ENCODE data around the gene A3GALT2. TPM values are rescaled to one million over a fixed set of nuclear protein-coding genes. Genes with fewer than 3 reads are reported as not detected.
"Not testable (repeated sequence)": the region's sequence is repeated elsewhere in the genome, so short reads cannot be mapped to it uniquely, and the experiment has no call there.

The A3GALT2 gene
- total RNA-seq, 4 donors from 2014 or later: 0.58 TPM; not detected in 3

GRCh38 chr1:33295450-33296081 lies 25.3 kb downstream of the A3GALT2 start:
- intact Hi-C loops (cut with DNase I; ENCODE audit: low total_unique reads): loop anchor here (5.0 kb wide), 2 partner anchors 72 to 177 kb away; partner anchors contain the start of gene ZSCAN20
- Histone ChIP-seq H3K4me3 (no peak overlapping the region), H3K36me3 (no peaks in the 10 kb centered on the region), H3K9me3 (no peaks in the 10 kb centered on the region), H3K4me1 (peaks cover 0 to 2% of the 10 kb centered on the region in 2 donors), H3K27me3 (no peaks in the 10 kb centered on the region), H3K27ac (peak overlapping the region; percentile 16 to 20)
- TF ChIP-seq CTCF (IDR thresholded peaks at IDR 0.05) (peak; percentile 94 to 99 (median 96)), POLR2A (IDR thresholded peaks at IDR 0.05) (no peak)
- DNase-seq: peak; percentile 87 to 88

GRCh38 chr1:33295023-33295422 lies 25.9 kb downstream of the A3GALT2 start:
- intact Hi-C loops (cut with DNase I; ENCODE audit: low total_unique reads): loop anchor here (5.0 kb wide), 2 partner anchors 72 to 177 kb away; partner anchors contain the start of gene ZSCAN20

GRCh38 chr1:33294071-33295010 lies 26.6 kb downstream of the A3GALT2 start:
- H3K27ac ChIP-seq: peak overlapping the region in 1 of 2 donors; percentile 10
- intact Hi-C loops (cut with DNase I; ENCODE audit: low total_unique reads): loop anchor here (5.0 kb wide), 2 partner anchors 73 to 178 kb away; partner anchors contain the start of gene ZSCAN20
- TF ChIP-seq POLR2A (IDR thresholded peaks at IDR 0.05) (no peak), CTCF (IDR thresholded peaks at IDR 0.05) (no peak)
- H3K36me3 ChIP-seq: no peaks in the 10 kb centered on the region
- no peak overlapping the region for H3K4me3 ChIP-seq
- peaks cover 0 to under 1% of the 10 kb centered on the region in 2 donors for H3K4me1 ChIP-seq
- no peak for DNase-seq
- no peaks in the 10 kb centered on the region for H3K9me3 ChIP-seq
- no peaks in the 10 kb centered on the region for H3K27me3 ChIP-seq

More at GRCh38 chr1:33295023-33295422, 25.9 kb downstream of the A3GALT2 start:
- no peak for DNase-seq
- H3K9me3 ChIP-seq: no peaks in the 10 kb centered on the region
- H3K36me3 ChIP-seq: no peaks in the 10 kb centered on the region
- H3K4me3 ChIP-seq: no peak overlapping the region
- peak overlapping the region; percentile 10 to 16 for H3K27ac ChIP-seq
- H3K27me3 ChIP-seq: no peaks in the 10 kb centered on the region
- TF ChIP-seq POLR2A (IDR thresholded peaks at IDR 0.05): no peak
- TF ChIP-seq CTCF (IDR thresholded peaks at IDR 0.05): no peak
- no peaks in the 10 kb centered on the region for H3K4me1 ChIP-seq

DNA sequence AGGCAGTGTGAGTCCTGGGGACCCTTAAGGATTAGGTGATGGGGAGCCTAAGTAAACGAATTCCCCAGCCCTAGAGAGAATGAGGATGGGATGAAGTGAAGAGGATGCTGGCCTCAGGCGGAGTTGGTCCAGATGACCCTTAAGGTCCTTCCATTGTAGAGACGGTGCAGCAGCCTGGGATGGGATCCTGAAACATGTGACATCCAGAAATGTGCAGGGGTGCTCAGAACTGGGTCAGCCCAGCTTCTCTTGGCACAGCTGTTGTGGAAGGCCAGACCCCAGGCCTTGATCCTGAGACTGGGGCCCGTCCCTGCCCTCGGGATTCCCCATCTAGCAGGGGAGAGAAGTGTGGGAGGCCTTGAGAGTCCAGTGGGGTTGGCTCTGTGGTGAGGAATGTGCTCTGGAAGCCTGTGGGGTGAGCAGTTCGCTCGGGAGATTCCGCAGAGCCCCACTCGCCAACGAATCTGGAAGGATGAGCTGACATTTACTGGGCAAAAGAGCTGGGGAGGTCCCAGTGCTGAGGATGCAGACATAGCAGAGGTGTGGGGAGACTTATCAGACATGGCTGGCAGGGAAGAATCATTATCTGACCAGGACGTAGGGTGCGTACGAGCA lies 28.1 kb downstream of the A3GALT2 start:
- intact Hi-C loops (cut with DNase I; ENCODE audit: low total_unique reads): no loop called here
- peak in 1 of 2 donors; percentile 47 for DNase-seq
- Histone ChIP-seq H3K4me1 (peaks cover 0 to 7% of the 10 kb centered on the region in 2 donors), H3K36me3 (no peaks in the 10 kb centered on the region), H3K27me3 (no peaks in the 10 kb centered on the region), H3K27ac (peak overlapping the region; percentile 19 to 45), H3K9me3 (no peaks in the 10 kb centered on the region), H3K4me3 (no peak overlapping the region)
- TF ChIP-seq POLR2A (IDR thresholded peaks at IDR 0.05) (no peak), CTCF (IDR thresholded peaks at IDR 0.05) (no peak)

GRCh38 chr1:33290615-33291014 lies 30.3 kb downstream of the A3GALT2 start:
- H3K9me3 ChIP-seq; H3K27me3 ChIP-seq; H3K4me1 ChIP-seq; H3K27ac ChIP-seq; H3K36me3 ChIP-seq; DNase-seq; intact Hi-C loops (cut with DNase I; ENCODE audit: low total_unique reads); H3K4me3 ChIP-seq: not testable (repeated sequence)

Data from uterus (tissue), 4 donors.